ENCODE measurements around the gene DLGAP1. TPM values are rescaled to one million over a fixed set of nuclear protein-coding genes. Genes with fewer than 3 reads are reported as not detected.

Gene DLGAP1
- total and polyA plus RNA-seq, 2 of the 4 experiments (the other 2 are of a cell fraction), result under 0.01 to 0.09 TPM

- TF ChIP-seq MAFK (IDR thresholded peaks at IDR 0.05; ENCODE audit: low read depth, low read length), result no peak
- no peak for TF ChIP-seq FOS (IDR thresholded peaks at IDR 0.05; ENCODE audit: low read depth, low read length)
- no peak for TF ChIP-seq RFX5 (IDR thresholded peaks at IDR 0.05; ENCODE audit: low read depth, low read length)
- no peak for TF ChIP-seq NFE2L2 (IDR thresholded peaks at IDR 0.05; ENCODE audit: low read depth, low read length)
Observed at GRCh38 chr18:3504637-3505036, 950.5 kb downstream of the DLGAP1 start (continued).

GRCh38 chr18:3502650-3503049, 952.5 kb downstream of the DLGAP1 start:
- no peak for DNase-seq
- no CpG with 5 or more reads among the region's 4 CpGs for WGBS, 2 experiments (ENCODE audit: extremely low coverage in 2 of 2, insufficient read length in 1 of 2)
- Histone ChIP-seq H3K14ac (replicated peaks; ENCODE audit: low read depth, low read length) (no peak overlapping the region), H4K91ac (ENCODE audit: insufficient read depth, low read depth, low read length) (no peak overlapping the region), H3K56ac (ENCODE audit: extremely low read depth, insufficient read depth, low read length) (no peak overlapping the region), H2AK5ac (ENCODE audit: low read depth, low read length) (no peak overlapping the region), H3K36me3 (ENCODE audit: control insufficient read depth, insufficient read depth, low read length) (no peaks in the 10 kb centered on the region), H3K27me3 (ENCODE audit: control insufficient read depth, insufficient read depth, low read length) (no peaks in the 10 kb centered on the region), H3K9me1 (ENCODE audit: insufficient read depth, low read length) (no peaks in the 10 kb centered on the region), H3K23ac (ENCODE audit: low read depth, low read length) (no peak overlapping the region), H3K9me3 (ENCODE audit: control insufficient read depth, insufficient read depth, low read length) (no peaks in the 10 kb centered on the region), H3K4me2 (ENCODE audit: low read depth, low read length) (no peak overlapping the region), H3K4me3 (ENCODE audit: insufficient read depth, low read depth, low read length) (no peak overlapping the region), H2BK20ac (ENCODE audit: low read depth, low read length) (no peak overlapping the region), H3K27ac (ENCODE audit: insufficient read depth, low read length) (no peak overlapping the region), H3K9ac (ENCODE audit: low read depth, low read length) (no peak overlapping the region), H4K5ac (ENCODE audit: low read depth, low read length) (no peak overlapping the region), H4K20me1 (ENCODE audit: insufficient read depth, low read length) (no peaks in the 10 kb centered on the region), H3K4me1 (ENCODE audit: control insufficient read depth, insufficient read depth, low read length) (no peaks in the 10 kb centered on the region; the same call in 1 of the 2 replicates), H3K79me1 (ENCODE audit: low read depth in 1 of 2, low read length in 2 of 2) (no peaks in the 10 kb centered on the region), H2AK9ac (replicated peaks; ENCODE audit: low read depth, low read length, poor library complexity) (no peak overlapping the region), H2BK120ac (ENCODE audit: low read depth, low read length) (no peak overlapping the region), H3K18ac (ENCODE audit: low read depth, low read length) (no peak overlapping the region), H2BK15ac (ENCODE audit: low read depth, low read length) (no peak overlapping the region), H3K4ac (ENCODE audit: low read depth, low read length) (no peak overlapping the region), H4K8ac (ENCODE audit: low read depth in 2 of 2, low read length in 2 of 2) (no peak overlapping the region), H2BK5ac (ENCODE audit: low read depth, low read length, poor library complexity, severe bottlenecking) (no peak overlapping the region), H2AFZ (replicated peaks; ENCODE audit: low read length, poor library complexity) (no peak overlapping the region)
- ChIA-PET CTCF (no interaction called here), POLR2A (ENCODE audit: unreplicated experiment) (no interaction called here)
- intact Hi-C loops (cut with micrococcal nuclease) (no loop called here), dilution Hi-C loops (cut with HindIII; ENCODE audit: low sequenced_read_pairs, unreplicated experiment) (no loop called here), in situ Hi-C loops (cut with MboI; ENCODE audit: low sequenced_read_pairs) (no loop called here)
- BruUV-seq (replicated peaks), result no TSS peak
- no peak for ATAC-seq (ENCODE audit: low read depth)
- TF ChIP-seq CEBPB (IDR thresholded peaks at IDR 0.05; ENCODE audit: low read depth, low read length) (no peak), FOS (IDR thresholded peaks at IDR 0.05; ENCODE audit: low read depth, low read length) (no peak), CHD1 (IDR thresholded peaks at IDR 0.05; ENCODE audit: low read depth, low read length) (no peak), NFE2L2 (IDR thresholded peaks at IDR 0.05; ENCODE audit: low read depth, low read length) (no peak), CTCF (conservative IDR thresholded peaks at IDR 0.05; ENCODE audit: low read depth, low read length) (no peak), POLR2A (IDR thresholded peaks at IDR 0.05; ENCODE audit: low read depth, low read length) (no peak), USF2 (IDR thresholded peaks at IDR 0.05; ENCODE audit: low read depth, low read length) (no peak), ELK1 (IDR thresholded peaks at IDR 0.05; ENCODE audit: borderline replicate concordance, low read depth, low read length) (no peak), RCOR1 (IDR thresholded peaks at IDR 0.05; ENCODE audit: insufficient replicate concordance, low read length) (no peak), MAZ (IDR thresholded peaks at IDR 0.05; ENCODE audit: borderline replicate concordance, low read depth, low read length) (no peak), BHLHE40 (IDR thresholded peaks at IDR 0.05; ENCODE audit: low read depth, low read length) (no peak), RAD21 (IDR thresholded peaks at IDR 0.05; ENCODE audit: low read length) (no peak), MXI1 (IDR thresholded peaks at IDR 0.05; ENCODE audit: borderline replicate concordance, low read depth, low read length) (no peak)
